HFFc6 (cell line): ENCODE data around the gene PDXDC1. TPM values are rescaled to one million over a fixed set of nuclear protein-coding genes. Genes with fewer than 3 reads are reported as not detected.
"Not testable (repeated sequence)": the region's sequence is repeated elsewhere in the genome, so short reads cannot be mapped to it uniquely, and the experiment has no call there.

Source experiments
- DNase-seq: peaks from one replicate; pipeline ENCODE4 v3.0.0-alpha.2; 2018
- H3K27ac Mint-ChIP-seq: 2 replicates; pipeline ENCODE4 v1.8.0; 2020; ENCODE audit warnings: mild to moderate bottlenecking, mixed read lengths
- H3K27me3 Mint-ChIP-seq: 2 replicates; pipeline ENCODE4 v1.8.0; 2021; ENCODE audit warnings: mild to moderate bottlenecking, moderate library complexity, mixed read lengths; ENCODE audit not compliant: insufficient read depth
- H3K36me3 Mint-ChIP-seq: 2 replicates; pipeline ENCODE4 v1.8.0; 2021; ENCODE audit warnings: low read depth, mixed read lengths
- H3K4me1 Mint-ChIP-seq: 2 replicates; pipeline ENCODE4 v1.8.0; 2020; ENCODE audit warnings: low read depth, mixed read lengths
- H3K4me3 Mint-ChIP-seq: 2 replicates; pipeline ENCODE4 v1.8.0; 2020; ENCODE audit warnings: mild to moderate bottlenecking, moderate library complexity, mixed read lengths
- H3K9me3 Mint-ChIP-seq: 2 replicates; pipeline ENCODE4 v1.8.0; 2020; ENCODE audit warnings: mild to moderate bottlenecking, mixed read lengths
- total RNA-seq, 6 experiments: library from RNA; stranded (reverse); fragmentation: NEBNext Ultra II Directional; extraction: Animal tissue kit (Norgen Biotek cat#: 25700); gene quantifications; 2 replicates in 1 of 6; 3 replicates in 5 of 6; pipeline ENCODE4 v1.2.3, GENCODE V29; 2021
- TF ChIP-seq, protein P1 (sequence below): fragments of 200-600 bp; sonication (generic); IDR thresholded peaks from 2 replicates; pipeline ENCODE4 v1.5.0; 2021; ENCODE audit warnings: antibody characterized with exemption, mild to moderate bottlenecking

Gene PDXDC1
- total RNA-seq, 6 experiments from 2014 or later: 78.8 to 88.3 (median 82.0) TPM

DNA sequence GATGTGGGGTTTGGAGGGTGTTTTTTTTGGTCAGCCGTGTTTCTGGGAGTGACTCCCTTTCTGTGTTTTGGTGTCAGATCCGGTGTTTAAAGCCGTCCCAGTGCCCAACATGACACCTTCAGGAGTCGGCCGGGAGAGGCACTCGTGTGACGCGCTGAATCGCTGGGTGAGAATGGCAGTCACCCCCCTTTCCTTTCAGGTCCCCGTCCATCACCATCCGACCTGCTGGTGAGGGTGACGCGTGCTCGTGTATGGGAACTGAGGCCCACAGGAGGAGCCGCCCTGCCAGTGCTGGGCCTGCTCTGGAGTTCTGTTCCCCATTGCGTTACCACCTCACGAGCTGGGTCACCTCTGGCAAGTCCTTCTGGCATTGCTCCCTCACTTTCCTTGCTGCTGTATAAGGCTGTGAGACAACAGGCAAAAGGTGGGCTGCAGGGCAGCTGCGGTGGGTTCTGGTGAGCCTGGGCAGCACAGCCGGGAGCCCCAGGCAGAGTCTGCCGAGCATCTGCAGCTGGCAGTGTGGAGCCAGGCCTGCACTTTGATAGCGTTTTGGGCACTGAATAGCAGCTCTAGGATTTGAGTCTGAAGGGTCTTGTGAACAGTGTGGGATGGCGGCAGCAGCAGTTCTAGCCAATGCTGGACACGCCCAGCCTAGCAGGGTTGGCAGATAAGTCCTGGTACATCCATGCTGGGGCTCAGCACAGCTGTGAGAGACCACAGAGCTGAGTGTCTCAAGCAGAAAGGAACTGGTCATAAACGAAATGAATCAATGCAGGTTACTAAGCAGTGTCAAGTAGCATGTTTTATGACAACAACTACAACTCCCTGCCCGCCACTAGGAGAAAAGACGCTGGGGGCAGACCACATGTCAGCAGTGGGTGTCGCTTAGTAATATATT is 54.2 kb downstream of the PDXDC1 start:
- Mint-ChIP-seq H3K27me3 (peaks cover 11% of the 10 kb centered on the region), H3K4me1 (peaks cover 46% of the 10 kb centered on the region), H3K4me3 (peak overlapping the region; percentile 26; the same call in 1 of the 2 replicates), H3K27ac (peak overlapping the region; percentile 78), H3K36me3 (peaks cover 51% of the 10 kb centered on the region)
- not testable (repeated sequence) for H3K9me3 Mint-ChIP-seq
- TF ChIP-seq, protein P1, sequence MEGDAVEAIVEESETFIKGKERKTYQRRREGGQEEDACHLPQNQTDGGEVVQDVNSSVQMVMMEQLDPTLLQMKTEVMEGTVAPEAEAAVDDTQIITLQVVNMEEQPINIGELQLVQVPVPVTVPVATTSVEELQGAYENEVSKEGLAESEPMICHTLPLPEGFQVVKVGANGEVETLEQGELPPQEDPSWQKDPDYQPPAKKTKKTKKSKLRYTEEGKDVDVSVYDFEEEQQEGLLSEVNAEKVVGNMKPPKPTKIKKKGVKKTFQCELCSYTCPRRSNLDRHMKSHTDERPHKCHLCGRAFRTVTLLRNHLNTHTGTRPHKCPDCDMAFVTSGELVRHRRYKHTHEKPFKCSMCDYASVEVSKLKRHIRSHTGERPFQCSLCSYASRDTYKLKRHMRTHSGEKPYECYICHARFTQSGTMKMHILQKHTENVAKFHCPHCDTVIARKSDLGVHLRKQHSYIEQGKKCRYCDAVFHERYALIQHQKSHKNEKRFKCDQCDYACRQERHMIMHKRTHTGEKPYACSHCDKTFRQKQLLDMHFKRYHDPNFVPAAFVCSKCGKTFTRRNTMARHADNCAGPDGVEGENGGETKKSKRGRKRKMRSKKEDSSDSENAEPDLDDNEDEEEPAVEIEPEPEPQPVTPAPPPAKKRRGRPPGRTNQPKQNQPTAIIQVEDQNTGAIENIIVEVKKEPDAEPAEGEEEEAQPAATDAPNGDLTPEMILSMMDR: peak; percentile 14; the same call in 1 of the 2 replicates
- DNase-seq: peak; percentile 47

- Mint-ChIP-seq H3K27me3 (peaks cover 11% of the 10 kb centered on the region), H3K36me3 (peaks cover 45% of the 10 kb centered on the region), H3K4me1 (peaks cover 39% of the 10 kb centered on the region), H3K27ac (peak overlapping the region; percentile 78)
- not testable (repeated sequence) for DNase-seq, H3K9me3 Mint-ChIP-seq, H3K4me3 Mint-ChIP-seq
Observed at GRCh38 chr16:15029749-15030148, 54.9 kb downstream of the PDXDC1 start.

GRCh38 chr16:15031179-15031578 is 56.4 kb downstream of the PDXDC1 start:
- Mint-ChIP-seq H3K27ac (no peak overlapping the region), H3K9me3 (no peaks in the 10 kb centered on the region), H3K4me1 (peaks cover 25% of the 10 kb centered on the region), H3K4me3 (no peak overlapping the region), H3K27me3 (peaks cover 11% of the 10 kb centered on the region), H3K36me3 (peaks cover 39% of the 10 kb centered on the region)
- no peak for DNase-seq
- TF ChIP-seq, protein P1: no peak

DNA sequence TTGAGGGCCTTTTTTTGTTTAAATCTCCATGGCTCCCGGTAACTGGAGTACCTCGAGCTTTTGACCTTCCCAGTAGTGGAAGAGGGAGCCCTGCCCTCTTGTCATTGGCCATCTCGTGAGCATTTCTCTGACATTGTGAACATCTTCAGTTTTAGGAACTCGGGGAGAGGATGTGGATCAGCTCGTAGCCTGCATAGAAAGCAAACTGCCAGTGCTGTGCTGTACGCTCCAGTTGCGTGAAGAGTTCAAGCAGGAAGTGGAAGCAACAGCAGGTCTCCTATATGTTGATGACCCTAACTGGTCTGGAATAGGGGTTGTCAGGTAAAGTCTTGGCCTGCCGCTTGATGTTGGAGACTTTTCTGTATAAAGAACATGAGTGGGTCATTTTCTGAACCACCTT is 56.8 kb downstream of the PDXDC1 start:
- Mint-ChIP-seq H3K4me1 (peaks cover 21% of the 10 kb centered on the region), H3K9me3 (no peaks in the 10 kb centered on the region), H3K36me3 (peaks cover 36% of the 10 kb centered on the region), H3K4me3 (no peak overlapping the region), H3K27ac (no peak overlapping the region), H3K27me3 (peaks cover 11% of the 10 kb centered on the region)
- TF ChIP-seq, protein P1: no peak
- DNase-seq: no peak

- no peaks in the 10 kb centered on the region for H3K9me3 Mint-ChIP-seq
- DNase-seq: no peak
- TF ChIP-seq, protein P1: no peak
- no peak overlapping the region for H3K4me3 Mint-ChIP-seq
- peaks cover 11% of the 10 kb centered on the region for H3K27me3 Mint-ChIP-seq
- H3K36me3 Mint-ChIP-seq: peaks cover 37% of the 10 kb centered on the region
- H3K27ac Mint-ChIP-seq: no peak overlapping the region
- peaks cover 20% of the 10 kb centered on the region for H3K4me1 Mint-ChIP-seq
Observed at GRCh38 chr16:15032547-15033308, 57.9 kb downstream of the PDXDC1 start.
